ENCODE measurements around the gene PLBD1.

DNA sequence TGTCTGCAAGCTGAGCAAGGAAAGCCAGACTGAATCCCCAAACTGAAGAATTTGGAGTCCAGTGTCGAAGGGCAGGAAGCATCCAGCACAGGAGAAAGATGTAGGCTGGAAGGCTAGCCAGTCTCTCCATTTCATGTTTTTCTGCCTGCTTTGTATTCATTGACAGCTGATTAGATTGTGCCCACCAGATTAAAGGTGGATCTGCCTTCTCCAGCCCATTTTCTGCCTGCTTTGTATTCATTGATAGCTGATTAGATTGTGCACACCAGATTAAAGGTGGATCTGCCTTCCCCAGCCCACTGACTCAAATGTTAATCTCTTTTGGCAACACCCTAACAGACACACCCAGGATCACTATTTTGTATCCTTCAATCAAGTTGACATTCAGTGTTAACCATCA lies 85.3 kb downstream of the PLBD1 start:
- no peak for TF ChIP-seq POLR2A (IDR thresholded peaks at IDR 0.05)
- TF ChIP-seq, protein P1, sequence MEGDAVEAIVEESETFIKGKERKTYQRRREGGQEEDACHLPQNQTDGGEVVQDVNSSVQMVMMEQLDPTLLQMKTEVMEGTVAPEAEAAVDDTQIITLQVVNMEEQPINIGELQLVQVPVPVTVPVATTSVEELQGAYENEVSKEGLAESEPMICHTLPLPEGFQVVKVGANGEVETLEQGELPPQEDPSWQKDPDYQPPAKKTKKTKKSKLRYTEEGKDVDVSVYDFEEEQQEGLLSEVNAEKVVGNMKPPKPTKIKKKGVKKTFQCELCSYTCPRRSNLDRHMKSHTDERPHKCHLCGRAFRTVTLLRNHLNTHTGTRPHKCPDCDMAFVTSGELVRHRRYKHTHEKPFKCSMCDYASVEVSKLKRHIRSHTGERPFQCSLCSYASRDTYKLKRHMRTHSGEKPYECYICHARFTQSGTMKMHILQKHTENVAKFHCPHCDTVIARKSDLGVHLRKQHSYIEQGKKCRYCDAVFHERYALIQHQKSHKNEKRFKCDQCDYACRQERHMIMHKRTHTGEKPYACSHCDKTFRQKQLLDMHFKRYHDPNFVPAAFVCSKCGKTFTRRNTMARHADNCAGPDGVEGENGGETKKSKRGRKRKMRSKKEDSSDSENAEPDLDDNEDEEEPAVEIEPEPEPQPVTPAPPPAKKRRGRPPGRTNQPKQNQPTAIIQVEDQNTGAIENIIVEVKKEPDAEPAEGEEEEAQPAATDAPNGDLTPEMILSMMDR (IDR thresholded peaks at IDR 0.05): no peak
